Epithelial cell of proximal tubule (primary cell): Measurements from ENCODE around the gene NOCT. TPM values are rescaled to one million over a fixed set of nuclear protein-coding genes. Genes with fewer than 3 reads are reported as not detected.
"Not testable (repeated sequence)": the region's sequence is repeated elsewhere in the genome, so short reads cannot be mapped to it uniquely, and the experiment has no call there.

Source experiments
- DNase-seq: peaks from one replicate; pipeline ENCODE4 v3.0.0-alpha.2; 2011; ENCODE audit warnings: low read depth
- H3K4me3 ChIP-seq: 2 replicates; pipeline ENCODE4 v1.5.1; 2011; ENCODE audit warnings: low read depth, mild to moderate bottlenecking, low read length
- total RNA-seq: library from RNA; depleted of rRNA; stranded (reverse); fragments of >200 nt; gene quantifications from 2 replicates; pipeline ENCODE4 v1.2.3, GENCODE V29; 2015
- TF ChIP-seq, protein P1 (sequence below): conservative IDR thresholded peaks from 2 replicates; pipeline ENCODE4 v1.5.1; 2012; ENCODE audit warnings: low read depth, mild to moderate bottlenecking, low read length

The NOCT gene
- total RNA-seq, 1 donor from 2014 or later: 27.4 TPM

- TF ChIP-seq, protein P1, sequence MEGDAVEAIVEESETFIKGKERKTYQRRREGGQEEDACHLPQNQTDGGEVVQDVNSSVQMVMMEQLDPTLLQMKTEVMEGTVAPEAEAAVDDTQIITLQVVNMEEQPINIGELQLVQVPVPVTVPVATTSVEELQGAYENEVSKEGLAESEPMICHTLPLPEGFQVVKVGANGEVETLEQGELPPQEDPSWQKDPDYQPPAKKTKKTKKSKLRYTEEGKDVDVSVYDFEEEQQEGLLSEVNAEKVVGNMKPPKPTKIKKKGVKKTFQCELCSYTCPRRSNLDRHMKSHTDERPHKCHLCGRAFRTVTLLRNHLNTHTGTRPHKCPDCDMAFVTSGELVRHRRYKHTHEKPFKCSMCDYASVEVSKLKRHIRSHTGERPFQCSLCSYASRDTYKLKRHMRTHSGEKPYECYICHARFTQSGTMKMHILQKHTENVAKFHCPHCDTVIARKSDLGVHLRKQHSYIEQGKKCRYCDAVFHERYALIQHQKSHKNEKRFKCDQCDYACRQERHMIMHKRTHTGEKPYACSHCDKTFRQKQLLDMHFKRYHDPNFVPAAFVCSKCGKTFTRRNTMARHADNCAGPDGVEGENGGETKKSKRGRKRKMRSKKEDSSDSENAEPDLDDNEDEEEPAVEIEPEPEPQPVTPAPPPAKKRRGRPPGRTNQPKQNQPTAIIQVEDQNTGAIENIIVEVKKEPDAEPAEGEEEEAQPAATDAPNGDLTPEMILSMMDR: no peak
- no peak overlapping the region for H3K4me3 ChIP-seq
- no peak for DNase-seq
Measured at GRCh38 chr4:139050446-139050845, 34.9 kb downstream of the NOCT start.

DNA sequence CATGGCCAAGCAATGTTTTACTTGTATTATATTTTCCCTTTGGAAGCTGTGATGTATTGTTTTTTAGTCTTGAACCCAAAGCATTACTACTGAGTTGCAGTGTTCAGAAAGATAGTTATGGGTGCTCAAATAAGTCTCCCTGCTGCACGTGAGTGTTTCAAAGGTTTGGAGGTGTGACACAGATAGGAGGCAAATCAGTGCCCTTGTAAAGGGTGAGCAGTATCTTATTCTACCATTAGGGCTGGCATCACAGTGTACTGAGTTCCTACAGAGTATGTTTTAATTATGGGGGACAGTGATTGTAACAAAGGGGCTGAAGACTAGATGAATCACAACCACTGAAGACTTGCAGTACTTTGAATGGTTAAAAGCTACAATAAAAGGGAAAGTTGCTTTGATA lies 38.3 kb downstream of the NOCT start:
- TF ChIP-seq, protein P1: no peak
- DNase-seq: no peak
- H3K4me3 ChIP-seq: no peak overlapping the region

GRCh38 chr4:139054791-139055505 lies 39.4 kb downstream of the NOCT start:
- no peak for DNase-seq
- no peak overlapping the region for H3K4me3 ChIP-seq
- TF ChIP-seq, protein P1: no peak

DNA sequence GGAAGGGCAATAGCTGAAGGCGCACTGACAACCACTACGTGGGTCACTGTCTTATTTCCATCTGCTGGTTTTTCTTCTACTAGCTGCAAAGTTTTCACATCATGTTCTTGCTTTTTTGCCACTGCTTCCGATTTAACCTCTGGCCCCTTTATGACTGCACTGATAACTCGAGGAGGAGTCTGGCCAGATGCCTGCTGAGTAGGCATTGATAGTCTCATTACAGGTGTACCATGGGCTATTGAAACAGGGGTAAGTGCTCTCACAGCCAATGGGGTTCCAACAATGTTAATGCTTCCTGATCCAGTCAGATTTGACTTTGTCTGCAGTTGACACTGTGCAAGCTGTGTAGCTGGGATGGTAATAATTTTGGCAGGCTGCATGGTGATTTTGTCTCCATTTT lies 43.4 kb downstream of the NOCT start:
- H3K4me3 ChIP-seq, DNase-seq: not testable (repeated sequence)

- no peak for DNase-seq
Measured at GRCh38 chr4:139060591-139060990, 45.0 kb downstream of the NOCT start.

DNA sequence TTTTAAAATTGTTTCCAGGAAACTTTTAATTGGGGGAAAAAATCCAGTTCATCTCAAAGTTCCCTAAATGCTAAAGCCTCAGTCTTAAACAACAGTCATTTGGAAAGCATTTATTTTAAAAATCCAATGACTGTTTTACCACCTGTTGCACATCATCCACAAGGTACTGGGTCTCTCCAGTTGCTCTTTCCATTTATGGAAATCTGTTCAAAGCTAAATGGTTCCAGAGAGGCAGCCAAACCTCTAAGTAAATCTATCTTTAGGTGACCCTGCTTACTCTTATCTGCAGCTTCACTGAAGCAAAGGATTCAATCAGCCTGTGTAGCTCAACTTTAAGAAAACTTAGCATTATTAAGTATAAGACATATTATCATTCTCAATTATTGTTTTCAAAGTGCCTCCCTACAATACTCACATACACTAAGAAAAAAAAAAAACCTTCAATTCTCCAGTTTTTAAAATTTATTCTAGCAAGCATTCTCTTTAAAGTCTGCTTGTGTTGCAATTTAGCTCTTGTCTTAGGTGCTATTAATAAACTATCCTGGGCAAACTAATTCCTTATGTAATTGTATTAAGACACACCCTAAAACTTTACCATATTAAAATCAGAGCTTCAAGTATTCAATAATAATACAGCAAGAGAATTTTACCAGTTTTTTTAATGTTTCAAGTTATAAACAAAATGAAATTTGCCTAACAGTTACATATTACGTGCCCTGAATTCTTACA lies 60.6 kb downstream of the NOCT start:
- no peak for DNase-seq
- TF ChIP-seq, protein P1: no peak
- H3K4me3 ChIP-seq: no peak overlapping the region

More at GRCh38 chr4:139060591-139060990, 45.0 kb downstream of the NOCT start:
- TF ChIP-seq, protein P1: no peak
- no peak overlapping the region for H3K4me3 ChIP-seq

DNA sequence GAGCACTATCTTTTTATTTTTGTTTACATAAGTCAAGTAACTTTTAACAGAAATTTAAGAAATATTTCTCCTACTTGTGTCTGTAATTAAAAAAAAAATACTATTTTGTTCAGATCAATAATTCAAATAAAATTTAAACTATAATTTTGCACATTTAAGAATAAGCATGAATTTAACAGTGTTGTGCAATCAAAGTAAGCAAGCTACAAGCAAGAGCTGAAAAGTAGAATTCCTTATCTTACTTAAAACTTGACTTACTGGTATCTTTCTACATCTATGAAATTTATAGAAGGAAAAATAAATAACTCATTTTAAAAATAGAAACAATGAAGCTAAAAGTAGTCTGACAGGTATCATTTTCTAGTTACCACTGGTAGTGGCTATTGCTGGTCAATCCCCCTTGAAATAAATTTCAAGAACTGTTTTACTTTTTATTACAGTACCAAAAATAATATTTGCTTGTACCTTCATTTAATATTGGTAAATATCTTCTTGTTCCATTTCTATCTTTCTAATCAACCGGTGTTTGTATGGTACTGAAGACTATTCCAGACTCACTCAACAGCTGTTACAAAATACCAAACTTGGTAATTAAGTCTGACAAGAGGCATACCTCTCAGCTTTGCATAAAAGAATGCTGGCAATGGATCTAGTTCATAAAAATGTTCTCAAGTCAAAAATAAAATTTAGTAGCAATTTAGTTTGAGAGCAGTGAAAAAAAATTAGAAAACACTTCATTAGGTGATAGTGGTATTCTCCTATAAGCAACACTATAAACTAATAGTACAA lies 62.2 kb downstream of the NOCT start:
- no peak overlapping the region for H3K4me3 ChIP-seq
- no peak for DNase-seq
- TF ChIP-seq, protein P1: no peak
